Mesothelial cell of epicardium (in vitro differentiated cells): Measurements from ENCODE around the gene BRMS1L. TPM values are rescaled to one million over a fixed set of nuclear protein-coding genes. Genes with fewer than 3 reads are reported as not detected.
"Not testable (repeated sequence)": the region's sequence is repeated elsewhere in the genome, so short reads cannot be mapped to it uniquely, and the experiment has no call there.

ENCODE experiments used
- DNase-seq, 2 experiments: peaks; one replicate each; pipeline ENCODE4 v3.0.0; 2021; ENCODE audit warnings: low spot score in 2 of 2; ENCODE audit not compliant: unreplicated experiment in 2 of 2
- H3K27ac Mint-ChIP-seq: 2 replicates; pipeline ENCODE4 v1.8.0; 2021; ENCODE audit warnings: mixed read lengths
- H3K27me3 Mint-ChIP-seq: 2 replicates; pipeline ENCODE4 v1.8.0; 2021; ENCODE audit warnings: low read depth, mixed read lengths
- H3K36me3 Mint-ChIP-seq: 2 replicates; pipeline ENCODE4 v1.8.0; 2021; ENCODE audit warnings: mixed read lengths
- H3K4me1 Mint-ChIP-seq: 2 replicates; pipeline ENCODE4 v1.8.0; 2021; ENCODE audit warnings: mixed read lengths
- H3K4me3 Mint-ChIP-seq: 2 replicates; pipeline ENCODE4 v1.8.0; 2021; ENCODE audit warnings: mild to moderate bottlenecking, moderate library complexity, mixed read lengths
- H3K9me3 Mint-ChIP-seq: 2 replicates; pipeline ENCODE4 v1.8.0; 2021; ENCODE audit warnings: mixed read lengths
- CTCF ChIP-seq: fragments of 200-600 bp; sonication (generic); IDR thresholded peaks from one replicate; pipeline ENCODE4 v1.5.0; 2021; ENCODE audit warnings: antibody characterized with exemption; ENCODE audit not compliant: unreplicated experiment
- total RNA-seq: library from RNA; stranded (reverse); gene quantifications from 3 replicates; pipeline ENCODE4 v1.2.1, GENCODE V29; 2021

Gene BRMS1L
- total RNA-seq, 1 donor from 2014 or later: 15.4 TPM

GRCh38 chr14:35789651-35790050 lies 36.5 kb upstream of the BRMS1L start:
- no peak for TF ChIP-seq CTCF
- Mint-ChIP-seq H3K27ac (no peak overlapping the region), H3K27me3 (no peaks in the 10 kb centered on the region), H3K4me1 (no peaks in the 10 kb centered on the region), H3K4me3 (no peak overlapping the region), H3K9me3 (no peaks in the 10 kb centered on the region), H3K36me3 (peaks cover 4% of the 10 kb centered on the region)
- no peak for DNase-seq

GRCh38 chr14:35797796-35798195 lies 28.3 kb upstream of the BRMS1L start:
- H3K27ac Mint-ChIP-seq: no peak overlapping the region
- no peak for TF ChIP-seq CTCF
- H3K4me3 Mint-ChIP-seq: no peak overlapping the region
- peaks cover 8% of the 10 kb centered on the region for H3K36me3 Mint-ChIP-seq
- H3K9me3 Mint-ChIP-seq: peaks cover 8% of the 10 kb centered on the region
- H3K4me1 Mint-ChIP-seq: peaks cover 4% of the 10 kb centered on the region
- H3K27me3 Mint-ChIP-seq: no peaks in the 10 kb centered on the region
- DNase-seq: no peak

GRCh38 chr14:35806006-35806907 lies 19.9 kb upstream of the BRMS1L start:
- TF ChIP-seq CTCF: no peak
- peak overlapping the region; percentile 34 for H3K27ac Mint-ChIP-seq
- H3K9me3 Mint-ChIP-seq: no peaks in the 10 kb centered on the region
- H3K27me3 Mint-ChIP-seq: no peaks in the 10 kb centered on the region
- peaks cover 2% of the 10 kb centered on the region for H3K36me3 Mint-ChIP-seq
- H3K4me3 Mint-ChIP-seq: no peak overlapping the region
- no peak for DNase-seq
- peaks cover 20% of the 10 kb centered on the region for H3K4me1 Mint-ChIP-seq

- H3K27me3 Mint-ChIP-seq: no peaks in the 10 kb centered on the region
- peaks cover 20% of the 10 kb centered on the region for H3K4me1 Mint-ChIP-seq
- peak overlapping the region; percentile 97 for H3K4me3 Mint-ChIP-seq
- H3K36me3 Mint-ChIP-seq: peaks cover under 1% of the 10 kb centered on the region
- no peak for TF ChIP-seq CTCF
- DNase-seq: no peak
- peak overlapping the region; percentile 37 for H3K27ac Mint-ChIP-seq
- H3K9me3 Mint-ChIP-seq: peaks cover under 1% of the 10 kb centered on the region
Measured at GRCh38 chr14:35807131-35807961, 18.8 kb upstream of the BRMS1L start.

GRCh38 chr14:35808076-35808637 lies 18.0 kb upstream of the BRMS1L start:
- TF ChIP-seq CTCF: no peak
- H3K4me3 Mint-ChIP-seq: peak overlapping the region; percentile 97
- peak overlapping the region; percentile 99 for H3K27ac Mint-ChIP-seq
- peaks cover 4% of the 10 kb centered on the region for H3K9me3 Mint-ChIP-seq
- H3K36me3 Mint-ChIP-seq: no peaks in the 10 kb centered on the region
- no peak for DNase-seq
- no peaks in the 10 kb centered on the region for H3K27me3 Mint-ChIP-seq
- H3K4me1 Mint-ChIP-seq: peaks cover 20% of the 10 kb centered on the region

- Mint-ChIP-seq H3K4me1 (peaks cover 20% of the 10 kb centered on the region), H3K4me3 (peak within 1 kb of the TSS; percentile 97), H3K27ac (peak within 1 kb of the TSS; percentile 99)
- H3K27me3 Mint-ChIP-seq, H3K36me3 Mint-ChIP-seq, H3K9me3 Mint-ChIP-seq: not testable (repeated sequence)
- DNase-seq: peak; percentile 75 to 91
Measured at GRCh38 chr14:35808638-35809563, 17.2 kb upstream of the BRMS1L start, which contains the start of gene RALGAPA1. TSS of gene RALGAPA1 (minus strand) at chr14:35809295. CDS start at chr14:35808835, 460 bp downstream.
